ENCODE data around the gene PPP1R12B. TPM values are rescaled to one million over a fixed set of nuclear protein-coding genes. Genes with fewer than 3 reads are reported as not detected.
A peak's percentile ranks its signal among the peaks of the same experiment; 100 is the strongest.
"Not testable (repeated sequence)": the region's sequence is repeated elsewhere in the genome, so short reads cannot be mapped to it uniquely, and the experiment has no call there.

The PPP1R12B gene
- polyA plus RNA-seq, 3 donors = 13.3 to 23.1 (median 20.4) TPM

- not testable (repeated sequence) for DNase-seq
Measured at GRCh38 chr1:202395831-202396230, 47.3 kb downstream of the PPP1R12B start.

- no peak for DNase-seq
Measured at GRCh38 chr1:202397256-202397655, 48.8 kb downstream of the PPP1R12B start.

- not testable (repeated sequence) for DNase-seq
Measured at GRCh38 chr1:202398439-202398838, 49.9 kb downstream of the PPP1R12B start.

- not testable (repeated sequence) for DNase-seq
Measured at GRCh38 chr1:202401771-202402170, 53.3 kb downstream of the PPP1R12B start.

- DNase-seq = not testable (repeated sequence)
Measured at GRCh38 chr1:202403381-202403780, 54.9 kb downstream of the PPP1R12B start.

GRCh38 chr1:202405928-202406327, 57.4 kb downstream of the PPP1R12B start:
- DNase-seq = no peak

- DNase-seq = not testable (repeated sequence)
Measured at GRCh38 chr1:202406896-202407295, 58.4 kb downstream of the PPP1R12B start.

- not testable (repeated sequence) for DNase-seq
Measured at GRCh38 chr1:202407378-202407777, 58.9 kb downstream of the PPP1R12B start.

- not testable (repeated sequence) for DNase-seq
Measured at GRCh38 chr1:202410251-202410650, 61.8 kb downstream of the PPP1R12B start.

- DNase-seq = peak; percentile 2
Measured at GRCh38 chr1:202410854-202411357, 62.4 kb downstream of the PPP1R12B start.

GRCh38 chr1:202411422-202411821, 62.9 kb downstream of the PPP1R12B start:
- DNase-seq = no peak

GRCh38 chr1:202412421-202412820, 63.9 kb downstream of the PPP1R12B start:
- DNase-seq = not testable (repeated sequence)

- DNase-seq = no peak
Measured at GRCh38 chr1:202416641-202417040, 68.1 kb downstream of the PPP1R12B start.

- DNase-seq = not testable (repeated sequence)
Measured at GRCh38 chr1:202417141-202417540, 68.6 kb downstream of the PPP1R12B start.

GRCh38 chr1:202417762-202418201, 69.3 kb downstream of the PPP1R12B start:
- not testable (repeated sequence) for DNase-seq

GRCh38 chr1:202419731-202420130, 71.2 kb downstream of the PPP1R12B start:
- DNase-seq = not testable (repeated sequence)

GRCh38 chr1:202420422-202421094, 72.1 kb downstream of the PPP1R12B start:
- DNase-seq = not testable (repeated sequence)

GRCh38 chr1:202422709-202423108, 74.2 kb downstream of the PPP1R12B start:
- not testable (repeated sequence) for DNase-seq

GRCh38 chr1:202424260-202424659, 75.8 kb downstream of the PPP1R12B start:
- not testable (repeated sequence) for DNase-seq

- not testable (repeated sequence) for DNase-seq
Measured at GRCh38 chr1:202430111-202430510, 81.6 kb downstream of the PPP1R12B start.

- not testable (repeated sequence) for DNase-seq
Measured at GRCh38 chr1:202432338-202432737, 83.8 kb downstream of the PPP1R12B start.

- DNase-seq = no peak
Measured at GRCh38 chr1:202433155-202434043, 84.9 kb downstream of the PPP1R12B start.
